DMS153 (cell line): ENCODE data around the gene NFAT5.
A peak's percentile ranks its signal among the peaks of the same experiment; 100 is the strongest.
"Not testable (repeated sequence)": the region's sequence is repeated elsewhere in the genome, so short reads cannot be mapped to it uniquely, and the experiment has no call there.

Experiments used
- DNase-seq: peaks from one replicate; lab custom pipeline; 2025; lab: John Stamatoyannopoulos, UW

The NFAT5 gene

GRCh38 chr16:69706256-69706974 is 140.6 kb downstream of the NFAT5 start:
- no peak for DNase-seq

- no peak for DNase-seq
Observed at GRCh38 chr16:69706975-69707340, 141.2 kb downstream of the NFAT5 start.

DNA sequence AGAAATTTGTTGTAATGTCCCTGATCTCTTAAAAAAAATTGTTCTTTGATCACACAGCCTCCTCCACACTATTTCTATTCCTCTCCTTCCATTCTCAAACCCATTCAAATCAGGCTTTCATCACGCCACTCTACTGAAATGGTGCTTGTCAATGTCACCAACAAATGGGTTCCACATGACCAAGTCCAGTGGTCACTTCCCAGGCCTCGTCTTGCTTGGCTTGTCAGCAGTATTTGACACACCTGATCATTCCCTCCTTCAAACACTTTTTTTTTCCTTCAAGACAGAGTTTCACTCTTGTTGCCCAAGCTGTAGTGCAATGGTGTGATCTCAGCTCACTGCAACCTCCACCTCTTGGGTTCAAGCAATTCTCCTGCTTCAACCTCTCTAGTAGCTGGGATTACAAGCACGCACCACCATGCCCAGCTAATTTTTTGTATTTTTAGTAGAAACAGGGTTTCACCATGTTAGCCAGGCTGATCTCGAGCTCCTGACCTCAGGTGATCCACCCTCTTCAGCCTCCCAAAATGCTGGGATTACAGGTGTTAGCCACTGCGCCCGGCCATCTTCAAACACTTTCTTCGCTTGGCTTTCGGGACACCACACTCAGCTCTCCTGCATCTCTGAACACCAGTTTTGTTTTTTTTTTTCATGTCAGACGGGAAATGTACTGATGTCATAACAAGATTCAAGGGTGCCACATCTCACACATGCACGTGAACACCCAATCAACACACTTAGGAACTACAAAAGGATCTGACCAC is 142.3 kb downstream of the NFAT5 start:
- DNase-seq, result no peak

GRCh38 chr16:69709456-69710084 is 143.8 kb downstream of the NFAT5 start:
- DNase-seq, result peak; percentile 52

GRCh38 chr16:69711115-69711740 is 145.5 kb downstream of the NFAT5 start:
- DNase-seq, result no peak

GRCh38 chr16:69712277-69712676 is 146.5 kb downstream of the NFAT5 start:
- DNase-seq, result no peak

- DNase-seq, result no peak
Observed at GRCh38 chr16:69712914-69713581, 147.3 kb downstream of the NFAT5 start.

DNA sequence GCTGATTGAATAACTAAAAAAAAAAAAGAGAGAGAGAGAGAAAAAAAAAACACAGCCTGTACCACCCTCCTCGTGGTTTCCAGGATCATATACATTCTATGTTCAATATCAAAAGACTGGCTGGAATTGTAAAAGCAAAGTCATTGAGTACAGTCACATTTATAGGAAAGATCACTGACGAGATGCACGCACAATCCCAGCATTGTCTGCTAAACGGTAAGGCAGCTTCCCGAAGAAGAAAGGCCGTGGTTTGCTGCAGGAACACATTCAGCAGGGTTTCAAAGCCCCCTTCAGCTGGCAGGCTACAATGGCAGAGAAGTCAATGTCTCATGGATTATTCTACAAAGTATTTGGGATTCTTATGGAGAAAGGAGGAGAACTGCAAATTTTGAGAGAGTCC is 151.3 kb downstream of the NFAT5 start:
- DNase-seq, result no peak

GRCh38 chr16:69718111-69718764 is 152.5 kb downstream of the NFAT5 start:
- no peak for DNase-seq

DNA sequence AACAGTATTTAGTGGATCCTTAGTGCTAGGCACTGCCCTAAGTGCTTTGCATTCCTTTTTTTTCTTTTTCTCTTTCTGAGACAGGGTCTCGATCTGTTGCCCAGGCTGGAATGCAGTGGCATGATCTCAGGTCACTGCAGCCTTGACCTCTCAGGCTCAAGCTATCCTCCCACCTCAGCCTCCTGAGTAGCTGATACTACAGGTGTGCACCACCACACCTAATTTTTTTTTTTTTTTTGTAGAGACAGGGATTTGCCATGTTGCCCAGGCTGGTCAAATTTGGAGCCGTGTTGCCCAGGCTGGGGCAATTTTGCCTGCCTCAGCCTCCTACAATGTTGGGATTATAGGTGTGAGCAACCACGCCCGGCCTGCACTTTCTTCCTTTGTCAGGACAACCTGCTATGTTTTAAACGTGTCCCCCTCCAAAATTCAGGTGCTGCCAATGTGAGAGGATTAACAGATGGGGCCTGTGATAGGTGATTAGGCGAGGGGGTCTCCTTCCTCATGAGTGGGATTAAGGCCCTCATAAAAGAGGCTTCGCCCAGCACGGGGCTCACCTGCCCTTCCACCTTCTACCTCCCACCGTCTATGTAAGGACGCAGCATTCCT is 155.2 kb downstream of the NFAT5 start:
- DNase-seq, result no peak

GRCh38 chr16:69721441-69721957 is 155.7 kb downstream of the NFAT5 start:
- DNase-seq, result no peak

- no peak for DNase-seq
Observed at GRCh38 chr16:69724414-69724873, 158.7 kb downstream of the NFAT5 start.

- DNase-seq, result no peak
Observed at GRCh38 chr16:69724981-69725479, 159.3 kb downstream of the NFAT5 start.

DNA sequence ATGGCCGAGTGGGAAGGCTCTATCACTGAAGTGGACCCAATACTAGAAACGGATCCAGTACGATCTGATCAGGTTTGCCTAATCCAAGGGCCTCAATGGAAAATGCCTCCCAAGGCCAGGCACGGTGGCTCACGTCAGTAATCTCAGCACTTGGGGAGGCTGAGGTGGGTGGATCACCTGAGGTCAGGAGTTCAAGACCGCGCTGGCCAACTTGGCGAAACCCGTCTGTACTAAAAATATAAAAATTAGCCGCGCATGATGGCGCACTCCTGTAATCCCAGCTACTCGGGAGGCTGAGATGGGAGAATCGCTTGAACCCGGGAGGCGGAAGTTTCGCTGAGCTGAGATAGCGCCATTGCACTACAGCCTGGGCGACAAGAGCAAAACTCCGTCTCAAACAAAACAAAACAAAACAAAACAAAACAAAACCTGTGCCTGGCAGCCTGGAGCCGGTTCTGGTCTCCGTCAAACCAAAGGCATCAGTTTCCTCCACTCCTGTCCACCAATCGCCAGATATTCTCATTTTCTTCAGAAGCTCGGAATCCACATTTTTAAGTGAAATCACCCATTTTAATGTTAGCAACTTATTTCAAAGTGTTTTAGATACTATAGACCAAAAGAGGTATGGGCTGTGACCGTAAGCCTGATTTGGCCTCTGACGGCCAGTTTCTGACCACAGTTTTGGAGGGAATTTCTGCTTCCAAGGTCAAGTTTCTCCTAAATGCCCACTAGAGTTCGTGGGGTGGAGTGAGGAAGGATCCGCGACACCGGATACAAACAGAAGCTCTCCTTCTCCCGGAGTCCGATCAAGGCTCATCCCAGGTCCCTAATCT is 159.9 kb downstream of the NFAT5 start:
- no peak for DNase-seq

- peak; percentile 97 for DNase-seq
Observed at GRCh38 chr16:69726313-69727060, 160.7 kb downstream of the NFAT5 start, which contains the start of gene NQO1. NQO1 (minus strand) TSS chr16:69726560; CDS start chr16:69726439, 121 bp downstream.

DNA sequence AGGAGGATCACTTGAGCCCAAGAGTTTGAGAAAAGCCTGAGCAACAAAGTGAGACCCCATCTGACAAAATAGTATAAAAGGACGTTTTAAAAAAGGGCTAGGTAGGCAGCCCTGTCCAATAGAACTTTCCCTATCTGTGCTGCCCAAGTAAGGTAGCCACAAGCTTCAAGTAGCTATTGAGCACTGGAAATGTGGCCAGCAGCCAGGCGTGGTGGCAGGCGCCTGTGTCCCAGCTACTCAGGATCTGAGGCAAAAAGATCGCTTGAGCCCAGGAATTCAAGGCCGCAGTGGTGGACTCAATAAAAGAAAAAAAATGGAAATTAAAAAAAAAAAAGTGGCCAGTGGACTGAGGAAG is 162.1 kb downstream of the NFAT5 start:
- DNase-seq, result peak; percentile 20

DNA sequence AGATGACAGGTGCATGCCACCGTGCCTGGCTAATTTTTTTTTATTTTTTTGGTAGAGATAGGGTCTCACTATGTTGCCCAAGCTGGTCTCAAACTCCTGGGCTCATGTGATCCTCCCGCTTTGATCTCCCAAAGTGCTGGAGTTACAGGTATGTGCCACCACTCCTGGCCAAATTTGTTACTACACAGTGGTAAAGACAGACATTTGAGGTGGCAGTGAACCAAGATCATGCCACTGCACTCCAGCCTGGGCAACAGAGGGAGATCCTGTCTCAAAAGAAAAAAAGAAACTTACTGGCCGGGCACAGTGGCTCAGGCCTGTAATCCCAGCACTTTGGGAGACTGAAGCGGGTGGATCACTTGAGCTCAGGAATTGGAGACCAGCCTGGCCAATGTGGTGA is 163.3 kb downstream of the NFAT5 start:
- DNase-seq, result not testable (repeated sequence)

DNA sequence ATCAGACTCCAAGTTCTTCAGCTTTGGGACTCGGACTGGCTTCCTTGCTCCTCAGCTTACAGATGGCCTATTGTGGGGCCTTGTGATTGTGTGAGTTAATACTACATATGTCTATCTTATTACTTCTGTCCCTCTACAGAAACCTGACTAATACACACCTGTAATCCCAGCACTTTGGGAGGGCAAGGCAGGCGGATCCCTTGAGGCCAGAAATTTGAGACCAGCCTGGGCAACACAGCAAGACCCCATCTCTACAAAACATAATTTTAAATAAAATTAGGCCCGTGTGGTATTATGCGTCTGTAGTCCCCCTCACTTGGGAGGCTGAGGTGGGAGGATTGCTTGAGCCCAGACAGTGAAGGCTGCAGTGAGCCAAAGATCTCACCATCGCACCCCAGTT is 165.5 kb downstream of the NFAT5 start:
- not testable (repeated sequence) for DNase-seq

GRCh38 chr16:69732101-69732500 is 166.3 kb downstream of the NFAT5 start:
- no peak for DNase-seq
